Regular cardiac myocyte (primary cell): ENCODE measurements around the gene KLK11. TPM values are rescaled to one million over a fixed set of nuclear protein-coding genes. Genes with fewer than 3 reads are reported as not detected.

Experiments
- total RNA-seq: library from RNA; depleted of rRNA; stranded (reverse); fragments of >200 nt; gene quantifications from 2 replicates; pipeline ENCODE4 v1.2.3, GENCODE V29; 2014

Gene KLK11, protein sequence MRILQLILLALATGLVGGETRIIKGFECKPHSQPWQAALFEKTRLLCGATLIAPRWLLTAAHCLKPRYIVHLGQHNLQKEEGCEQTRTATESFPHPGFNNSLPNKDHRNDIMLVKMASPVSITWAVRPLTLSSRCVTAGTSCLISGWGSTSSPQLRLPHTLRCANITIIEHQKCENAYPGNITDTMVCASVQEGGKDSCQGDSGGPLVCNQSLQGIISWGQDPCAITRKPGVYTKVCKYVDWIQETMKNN
- not detected in 2 replicates for total RNA-seq

DNA sequence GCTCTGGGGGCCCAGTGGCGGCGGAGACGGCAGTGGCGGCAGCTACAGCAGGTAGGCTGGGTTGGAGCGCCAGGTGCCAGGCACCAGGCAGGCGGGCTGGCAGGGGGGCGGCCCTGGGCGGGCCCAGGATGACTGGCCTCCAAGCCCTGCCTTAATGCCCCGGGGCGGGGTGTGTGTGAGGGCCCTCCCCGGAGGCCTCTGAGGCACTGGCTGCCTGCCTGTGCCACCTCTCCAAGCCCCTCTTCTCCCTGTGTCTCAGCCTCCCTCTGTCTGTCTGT, at the start of gene KLK11:
Gene KLK11, minus strand, starts transcription at position 63 of the 278 bp plus-strand sequence. CDS start 985 bp downstream, outside the sequence.

DNA sequence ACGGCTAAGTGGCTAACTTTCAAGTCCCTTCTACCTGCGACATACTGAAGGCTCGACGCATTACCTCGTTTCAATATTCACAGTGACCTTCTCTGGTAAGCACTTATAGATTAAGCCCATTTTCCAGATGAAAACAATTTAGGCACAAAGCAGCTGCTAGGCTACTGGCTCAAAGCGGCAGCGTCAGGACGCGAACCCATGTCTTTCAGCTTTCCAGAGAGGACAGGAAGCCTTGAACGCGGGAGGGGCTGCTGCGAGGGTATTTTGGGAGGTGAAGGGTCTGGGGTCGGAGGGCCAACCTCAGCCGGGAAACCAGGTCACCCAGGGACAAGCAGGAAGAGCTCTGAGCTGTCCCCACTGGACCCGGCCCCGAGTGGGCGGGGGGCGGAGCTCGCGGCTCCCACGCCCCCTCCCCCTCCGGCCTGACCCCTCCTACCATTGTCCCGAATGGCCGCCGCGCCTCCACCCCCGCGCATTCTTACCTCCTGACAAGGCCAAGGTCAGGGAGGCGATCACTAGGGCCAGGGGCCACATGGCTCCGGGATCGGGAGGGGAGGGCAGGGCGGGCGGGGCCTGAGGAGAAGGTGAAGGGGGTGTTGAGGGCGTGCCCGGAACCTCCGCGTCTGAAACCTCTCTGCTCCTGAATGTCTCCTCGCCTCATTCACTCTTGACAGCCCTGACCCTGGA, 38.3 kb upstream of the KLK11 start, which contains the start of gene KLK13:
Gene KLK13, minus strand, starts transcription at position 559 of the 687 bp plus-strand sequence. Its CDS starts 25 bp downstream, at position 534.

DNA sequence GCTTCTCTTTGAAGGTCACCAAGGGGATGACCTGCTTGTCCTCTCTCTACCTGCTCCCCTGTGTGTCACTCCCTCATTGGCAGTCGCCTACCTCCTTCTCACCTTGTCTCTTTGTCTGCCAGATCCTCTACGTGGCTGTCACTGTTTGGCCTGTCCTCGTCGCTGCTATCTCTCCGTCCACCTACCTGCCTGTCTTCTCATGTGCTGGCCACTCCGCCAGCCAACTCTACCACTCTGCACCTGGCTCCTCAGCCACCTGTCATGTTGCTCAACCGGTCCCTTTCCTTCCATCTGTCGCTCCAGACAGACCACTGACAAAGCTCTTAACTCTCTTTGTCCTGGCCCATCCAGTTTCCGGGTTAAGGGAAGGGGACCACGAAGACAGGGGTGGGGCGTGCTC, 8.3 kb upstream of the KLK11 start, which contains the start of gene KLK12:
Gene KLK12, minus strand, starts transcription at position 299 of the 400 bp plus-strand sequence. CDS start 381 bp downstream, outside the sequence.

DNA sequence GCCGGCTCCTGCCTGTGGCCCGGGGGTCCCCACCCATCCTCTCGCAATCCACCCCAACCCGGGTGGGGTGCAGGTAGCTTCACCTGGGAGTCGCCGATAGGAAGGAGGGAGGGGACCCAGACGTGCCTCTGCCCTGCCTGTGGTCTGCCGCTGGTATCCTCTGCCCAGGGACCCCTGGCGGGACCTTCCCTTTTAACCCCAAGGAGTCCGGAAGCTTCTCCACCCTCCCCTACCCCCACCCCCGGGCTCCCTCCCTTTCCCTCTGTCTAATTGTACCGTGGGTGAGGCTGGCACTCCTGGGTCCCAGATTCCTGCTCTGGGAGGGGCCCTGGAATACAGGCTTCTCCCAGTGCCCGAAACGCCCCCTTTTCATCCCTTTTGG, 6.9 kb downstream of the KLK11 start, which contains the start of gene KLK10:
Gene KLK10, minus strand, starts transcription at position 166 of the 382 bp plus-strand sequence. CDS start 579 bp downstream, outside the sequence.

DNA sequence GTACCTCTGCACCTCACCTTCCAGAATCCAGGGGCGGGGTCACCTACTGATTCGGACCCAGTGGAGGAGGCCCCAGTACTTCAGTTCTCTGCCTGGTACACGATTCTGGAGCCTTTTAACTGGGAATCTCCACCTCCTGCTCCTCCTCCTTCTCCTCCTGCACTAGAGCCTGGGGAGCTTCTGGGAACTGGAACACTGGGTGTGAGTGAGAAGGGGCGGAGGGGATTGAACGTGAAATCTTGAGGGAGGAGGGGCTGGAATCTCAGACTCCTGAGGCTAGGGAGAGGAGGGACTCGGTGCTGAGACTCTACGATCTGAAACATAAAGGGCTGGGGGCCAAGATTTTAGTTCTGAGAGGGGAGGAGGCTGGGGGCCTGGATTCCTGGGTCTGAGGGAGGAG, 24.9 kb downstream of the KLK11 start, which contains the start of gene KLK8:
Gene KLK8, minus strand, starts transcription at position 90 of the 400 bp plus-strand sequence. CDS start 437 bp downstream, outside the sequence.

DNA sequence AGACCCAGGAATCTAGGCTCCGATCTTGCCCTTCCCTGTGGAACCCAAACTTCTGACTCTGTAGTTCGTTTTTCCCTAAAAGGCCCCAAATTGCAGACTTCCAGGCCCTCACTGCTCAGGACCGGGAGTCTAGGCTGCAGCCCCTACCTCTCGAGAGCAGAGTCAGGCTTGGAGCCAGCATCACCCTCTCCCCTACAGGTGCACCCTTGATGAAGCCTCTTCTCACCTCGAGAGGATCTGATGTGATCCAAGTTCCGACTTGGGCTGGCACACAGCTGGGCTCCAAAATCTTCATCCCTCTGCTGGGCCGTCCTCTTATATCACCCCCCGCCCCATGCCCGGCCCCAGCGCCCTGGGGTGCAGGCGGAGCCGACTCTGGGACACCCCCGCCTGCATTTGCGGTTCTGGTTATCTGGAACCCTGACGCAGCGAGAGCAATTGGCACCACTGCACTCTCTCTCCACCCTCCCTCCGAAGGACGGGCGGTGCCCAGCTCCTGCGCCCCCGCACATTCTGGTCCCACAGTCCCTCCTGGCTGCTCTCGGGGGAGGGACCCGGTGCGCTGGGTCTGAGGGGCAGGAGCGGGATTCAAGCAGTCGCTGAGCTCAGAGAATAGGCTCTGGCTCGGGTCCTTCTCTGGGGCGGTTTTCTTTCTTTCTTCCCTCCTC, 42.7 kb downstream of the KLK11 start, which contains the start of gene KLK7:
Gene KLK7, minus strand, starts transcription at position 293 of the 668 bp plus-strand sequence. CDS start 1,518 bp downstream, outside the sequence.

Other genes starting within 250 kb of the KLK11 start
- not detected in 2 replicates for gene ACP4, start 236.2 kb downstream of the KLK11 start, total RNA-seq
- gene KLK1, start 202.8 kb downstream of the KLK11 start, total RNA-seq = not detected in 2 replicates
- not detected in 2 replicates for gene KLK15, start 193.0 kb downstream of the KLK11 start, total RNA-seq
- not detected in 2 replicates for gene KLK3, start 171.7 kb downstream of the KLK11 start, total RNA-seq
- gene KLK2, start 153.2 kb downstream of the KLK11 start, total RNA-seq = not detected in 2 replicates
- not detected in 2 replicates for gene KLK4, start 115.2 kb downstream of the KLK11 start, total RNA-seq
- under 0.01 TPM in 1 of 2 replicates, not detected in the other for gene KLK5, start 73.6 kb downstream of the KLK11 start, total RNA-seq
- not detected in 2 replicates for gene KLK6, start 57.0 kb downstream of the KLK11 start, total RNA-seq
- not detected in 2 replicates for gene KLK7, start 42.7 kb downstream of the KLK11 start, total RNA-seq
- not detected in 2 replicates for gene KLK8, start 25.0 kb downstream of the KLK11 start, total RNA-seq
- not detected in 2 replicates for gene KLK10, start 6.9 kb downstream of the KLK11 start, total RNA-seq
- gene KLK12, start 8.4 kb upstream of the KLK11 start, total RNA-seq = not detected in 2 replicates
- gene KLK13, start 38.5 kb upstream of the KLK11 start, total RNA-seq = not detected in 2 replicates
- not detected in 2 replicates for gene KLK14, start 56.3 kb upstream of the KLK11 start, total RNA-seq
- 7.0 and 8.4 TPM in 2 replicates for gene CTU1, start 81.8 kb upstream of the KLK11 start, total RNA-seq
- 0.19 and 0.28 TPM in 2 replicates for gene SIGLEC9, start 98.3 kb upstream of the KLK11 start, total RNA-seq
- gene SIGLEC7, start 115.7 kb upstream of the KLK11 start, total RNA-seq = not detected in 2 replicates
- not detected in 2 replicates for gene CD33, start 198.5 kb upstream of the KLK11 start, total RNA-seq
- gene SIGLECL1, start 224.5 kb upstream of the KLK11 start, total RNA-seq = not detected in 2 replicates